HG02623 (cell line): ENCODE data around the gene C22orf39.

ENCODE experiments used
- ATAC-seq: cut with Tn5 transposase; IDR thresholded peaks from one replicate; pipeline ENCODE4 v1.9.1; 2021; ENCODE audit warnings: moderate library complexity; ENCODE audit not compliant: unreplicated experiment

C22orf39 gene

GRCh38 chr22:19447330-19448075 is at the start of gene C22orf39:
C22orf39 (minus strand) TSS chr22:19447711; CDS start chr22:19447688, 23 bp downstream.
- peak; percentile 81 for ATAC-seq

- ATAC-seq, result no peak
Observed at GRCh38 chr22:19497245-19497644, 49.7 kb upstream of the C22orf39 start.

- ATAC-seq, result no peak
Observed at GRCh38 chr22:19496324-19496630, 48.8 kb upstream of the C22orf39 start.

- no peak for ATAC-seq
Observed at GRCh38 chr22:19495562-19496323, 48.2 kb upstream of the C22orf39 start.

- no peak for ATAC-seq
Observed at GRCh38 chr22:19494676-19495173, 47.2 kb upstream of the C22orf39 start.

GRCh38 chr22:19494001-19494560 is 46.6 kb upstream of the C22orf39 start:
- no peak for ATAC-seq

GRCh38 chr22:19492504-19493174 is 45.1 kb upstream of the C22orf39 start:
- no peak for ATAC-seq

- no peak for ATAC-seq
Observed at GRCh38 chr22:19490628-19491230, 43.2 kb upstream of the C22orf39 start.

GRCh38 chr22:19488884-19489843 is 41.7 kb upstream of the C22orf39 start:
- no peak for ATAC-seq

GRCh38 chr22:19488285-19488684 is 40.8 kb upstream of the C22orf39 start:
- no peak for ATAC-seq

- no peak for ATAC-seq
Observed at GRCh38 chr22:19483481-19484244, 36.2 kb upstream of the C22orf39 start.

GRCh38 chr22:19482297-19482696 is 34.8 kb upstream of the C22orf39 start:
- no peak for ATAC-seq

- ATAC-seq, result no peak
Observed at GRCh38 chr22:19480789-19481188, 33.3 kb upstream of the C22orf39 start.

GRCh38 chr22:19480173-19480568 is 32.7 kb upstream of the C22orf39 start:
- ATAC-seq, result no peak

- peak; percentile 85 for ATAC-seq
Observed at GRCh38 chr22:19479355-19480172, 32.1 kb upstream of the C22orf39 start, which contains the start of gene CDC45. CDC45 (plus strand) TSS chr22:19479920; CDS start chr22:19479969, 49 bp downstream.

GRCh38 chr22:19478901-19479354 is 31.4 kb upstream of the C22orf39 start, which contains the start of gene UFD1:
UFD1 (minus strand) TSS chr22:19479193; CDS start chr22:19479085, 108 bp downstream.
- ATAC-seq, result peak; percentile 38

- no peak for ATAC-seq
Observed at GRCh38 chr22:19478045-19478900, 30.8 kb upstream of the C22orf39 start.
